Erythroblast (primary cell): Measurements from ENCODE around the gene GALR3.

Experiments
- DNase-seq, 2 experiments: peaks; one replicate each; lab custom pipeline; 2025; lab: John Stamatoyannopoulos, UW
- GATA1 ChIP-seq: IDR thresholded peaks from 2 replicates; pipeline ENCODE4 v1.6.1; 2011; ENCODE audit warnings: low read depth, mild to moderate bottlenecking, control low read depth, low read length, moderate library complexity
- POLR2A ChIP-seq: IDR thresholded peaks from 2 replicates; pipeline ENCODE4 v1.6.1; 2011; ENCODE audit warnings: mild to moderate bottlenecking, low read length

GALR3 gene

GRCh38 chr22:37854946-37855345, 31.8 kb downstream of the GALR3 start:
- no peak for DNase-seq
- TF ChIP-seq POLR2A: no peak
- TF ChIP-seq GATA1: no peak

GRCh38 chr22:37855462-37855861, 32.3 kb downstream of the GALR3 start:
- no peak for DNase-seq
- TF ChIP-seq POLR2A: no peak
- no peak for TF ChIP-seq GATA1

- TF ChIP-seq GATA1 (no peak), POLR2A (no peak)
- DNase-seq: no peak
Observed at GRCh38 chr22:37860796-37861421, 37.7 kb downstream of the GALR3 start.

- no peak for DNase-seq
- no peak for TF ChIP-seq POLR2A
- TF ChIP-seq GATA1: no peak
Observed at GRCh38 chr22:37862570-37863325, 39.6 kb downstream of the GALR3 start.

- TF ChIP-seq POLR2A (no peak), GATA1 (no peak)
- no peak for DNase-seq
Observed at GRCh38 chr22:37865510-37865909, 42.3 kb downstream of the GALR3 start.

GRCh38 chr22:37870273-37870672, 47.1 kb downstream of the GALR3 start:
- TF ChIP-seq POLR2A: no peak
- no peak for TF ChIP-seq GATA1
- no peak for DNase-seq
